Embryonic facial prominence (tissue), 1 donor: ENCODE data around the gene TRIM54.
A peak's percentile ranks its signal among the peaks of the same experiment; 100 is the strongest.
"Not testable (repeated sequence)": the region's sequence is repeated elsewhere in the genome, so short reads cannot be mapped to it uniquely, and the experiment has no call there.

Experiments
- DNase-seq: peaks from one replicate; pipeline ENCODE4 v3.0.0-alpha.2; 2016; ENCODE audit errors: extremely low spot score

The TRIM54 gene

GRCh38 chr2:27258051-27258450, 24.2 kb upstream of the TRIM54 start:
- no peak for DNase-seq

- no peak for DNase-seq
These were observed 20.8 kb upstream of the TRIM54 start for GRCh38 chr2:27261241-27261925.

GRCh38 chr2:27261926-27262298, 20.3 kb upstream of the TRIM54 start:
- no peak for DNase-seq

GRCh38 chr2:27262379-27263286, 19.6 kb upstream of the TRIM54 start, which contains the start of gene SLC30A3:
Gene SLC30A3, minus strand, starts transcription at chr2:27263047. Its CDS starts 141 bp downstream, at chr2:27262906.
- peak; percentile 21 for DNase-seq

GRCh38 chr2:27263287-27264252, 18.7 kb upstream of the TRIM54 start:
- DNase-seq, result no peak

GRCh38 chr2:27264253-27264752, 17.9 kb upstream of the TRIM54 start:
- no peak for DNase-seq

- no peak for DNase-seq
These were observed 17.3 kb upstream of the TRIM54 start for GRCh38 chr2:27264753-27265535.

GRCh38 chr2:27265536-27265870, 16.7 kb upstream of the TRIM54 start:
- DNase-seq, result no peak

- DNase-seq, result not testable (repeated sequence)
These were observed 13.9 kb upstream of the TRIM54 start for GRCh38 chr2:27268296-27268695.

GRCh38 chr2:27270131-27270530, 12.1 kb upstream of the TRIM54 start:
- DNase-seq, result no peak

- no peak for DNase-seq
These were observed 11.6 kb upstream of the TRIM54 start for GRCh38 chr2:27270670-27271069.

- no peak for DNase-seq
These were observed 10.4 kb upstream of the TRIM54 start for GRCh38 chr2:27271631-27272340.

- DNase-seq, result not testable (repeated sequence)
These were observed 9.4 kb upstream of the TRIM54 start for GRCh38 chr2:27272537-27273522.

GRCh38 chr2:27275211-27276150, 6.7 kb upstream of the TRIM54 start, which contains the start of gene DNAJC5G:
Gene DNAJC5G, plus strand, starts transcription at chr2:27275433. Its CDS starts 1,296 bp downstream, at chr2:27276729.
- DNase-seq, result no peak

GRCh38 chr2:27278010-27278409, 4.2 kb upstream of the TRIM54 start:
- DNase-seq, result no peak

GRCh38 chr2:27280826-27281225, 1.4 kb upstream of the TRIM54 start:
- DNase-seq, result no peak

GRCh38 chr2:27281442-27281841, 787 bp upstream of the TRIM54 start:
- no peak for DNase-seq

GRCh38 chr2:27282892-27283291, 663 bp downstream of the TRIM54 start:
- DNase-seq, result no peak
